Mucosa of stomach (tissue), 1 donor: Measurements from ENCODE around the gene SH3BP2.

ENCODE experiments used
- H3K27me3 ChIP-seq: one replicate; pipeline ENCODE4 v1.7.0; 2013; ENCODE audit warnings: mild to moderate bottlenecking, low read length; ENCODE audit not compliant: control insufficient read depth, insufficient read depth
- H3K36me3 ChIP-seq: one replicate; pipeline ENCODE4 v1.7.0; 2013; ENCODE audit warnings: low read length; ENCODE audit not compliant: control insufficient read depth, insufficient read depth
- H3K4me1 ChIP-seq: one replicate; pipeline ENCODE4 v1.7.0; 2013; ENCODE audit warnings: mild to moderate bottlenecking, low read length; ENCODE audit not compliant: control insufficient read depth, insufficient read depth
- H3K4me3 ChIP-seq: one replicate; pipeline ENCODE4 v1.7.0; 2013; ENCODE audit warnings: low read length
- H3K9ac ChIP-seq: one replicate; pipeline ENCODE4 v1.7.0; 2013; ENCODE audit warnings: mild to moderate bottlenecking, low read length, moderate library complexity
- H3K9me3 ChIP-seq: one replicate; pipeline ENCODE4 v1.7.0; 2013; ENCODE audit warnings: mild to moderate bottlenecking, low read length, moderate library complexity; ENCODE audit not compliant: control insufficient read depth
- donor health status: Pancreatic carcinoma.

Gene SH3BP2, protein sequence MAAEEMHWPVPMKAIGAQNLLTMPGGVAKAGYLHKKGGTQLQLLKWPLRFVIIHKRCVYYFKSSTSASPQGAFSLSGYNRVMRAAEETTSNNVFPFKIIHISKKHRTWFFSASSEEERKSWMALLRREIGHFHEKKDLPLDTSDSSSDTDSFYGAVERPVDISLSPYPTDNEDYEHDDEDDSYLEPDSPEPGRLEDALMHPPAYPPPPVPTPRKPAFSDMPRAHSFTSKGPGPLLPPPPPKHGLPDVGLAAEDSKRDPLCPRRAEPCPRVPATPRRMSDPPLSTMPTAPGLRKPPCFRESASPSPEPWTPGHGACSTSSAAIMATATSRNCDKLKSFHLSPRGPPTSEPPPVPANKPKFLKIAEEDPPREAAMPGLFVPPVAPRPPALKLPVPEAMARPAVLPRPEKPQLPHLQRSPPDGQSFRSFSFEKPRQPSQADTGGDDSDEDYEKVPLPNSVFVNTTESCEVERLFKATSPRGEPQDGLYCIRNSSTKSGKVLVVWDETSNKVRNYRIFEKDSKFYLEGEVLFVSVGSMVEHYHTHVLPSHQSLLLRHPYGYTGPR

DNA sequence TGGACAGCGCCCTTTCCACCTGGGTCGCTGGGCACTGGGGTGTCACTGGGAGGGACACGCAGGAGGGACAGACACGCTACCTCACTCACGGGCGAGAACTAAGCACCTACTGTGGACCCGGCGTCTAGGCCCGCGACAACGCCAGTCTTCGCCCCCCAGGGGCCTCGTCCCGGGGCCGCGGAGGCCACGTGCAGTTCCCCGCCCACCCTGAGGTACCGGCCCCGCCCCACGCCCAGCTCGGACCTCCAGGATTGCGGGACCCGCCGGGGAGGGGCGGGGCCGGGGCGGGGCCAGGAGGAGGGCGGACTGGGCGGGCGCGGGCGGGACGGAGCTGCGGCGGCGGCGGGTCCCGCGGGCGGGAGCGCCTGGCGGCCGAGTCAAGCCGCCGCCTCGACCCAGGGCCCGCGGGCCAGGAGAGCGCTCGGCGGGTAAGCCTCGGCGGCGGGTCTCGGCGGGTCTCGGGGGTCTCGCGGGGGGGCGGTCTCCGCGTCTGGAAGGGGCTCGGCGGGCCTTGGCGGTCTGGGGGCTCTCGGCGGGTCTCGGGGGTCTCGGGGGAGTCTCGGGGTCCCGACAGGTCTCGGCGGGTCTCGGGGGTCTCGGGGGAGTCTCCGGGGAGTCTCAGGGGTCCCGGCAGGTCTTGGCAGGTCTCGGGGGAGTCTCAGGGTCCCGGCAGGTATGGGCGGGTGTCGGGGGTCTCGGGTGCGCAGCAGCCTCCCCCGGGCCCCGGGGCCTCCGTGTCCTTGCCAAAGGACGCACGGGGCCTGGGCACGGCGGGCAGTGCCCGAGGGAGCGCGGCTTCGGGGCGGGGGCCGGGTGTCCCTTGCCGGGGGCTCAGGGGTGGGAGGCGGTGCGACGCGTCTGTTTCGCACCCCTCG, at the start of gene SH3BP2:
Gene SH3BP2, plus strand, starts transcription at position 375 of the 875 bp plus-strand sequence. CDS start 27,533 bp downstream, outside the sequence.
- H3K36me3 ChIP-seq, result no peaks in the 10 kb centered on the region
- no peaks in the 10 kb centered on the region for H3K9me3 ChIP-seq
- peak within 1 kb of the TSS; percentile 63 for H3K4me3 ChIP-seq
- no peaks in the 10 kb centered on the region for H3K27me3 ChIP-seq
- peak within 1 kb of the TSS; percentile 79 for H3K9ac ChIP-seq
- peaks cover 57% of the 10 kb centered on the region for H3K4me1 ChIP-seq

DNA sequence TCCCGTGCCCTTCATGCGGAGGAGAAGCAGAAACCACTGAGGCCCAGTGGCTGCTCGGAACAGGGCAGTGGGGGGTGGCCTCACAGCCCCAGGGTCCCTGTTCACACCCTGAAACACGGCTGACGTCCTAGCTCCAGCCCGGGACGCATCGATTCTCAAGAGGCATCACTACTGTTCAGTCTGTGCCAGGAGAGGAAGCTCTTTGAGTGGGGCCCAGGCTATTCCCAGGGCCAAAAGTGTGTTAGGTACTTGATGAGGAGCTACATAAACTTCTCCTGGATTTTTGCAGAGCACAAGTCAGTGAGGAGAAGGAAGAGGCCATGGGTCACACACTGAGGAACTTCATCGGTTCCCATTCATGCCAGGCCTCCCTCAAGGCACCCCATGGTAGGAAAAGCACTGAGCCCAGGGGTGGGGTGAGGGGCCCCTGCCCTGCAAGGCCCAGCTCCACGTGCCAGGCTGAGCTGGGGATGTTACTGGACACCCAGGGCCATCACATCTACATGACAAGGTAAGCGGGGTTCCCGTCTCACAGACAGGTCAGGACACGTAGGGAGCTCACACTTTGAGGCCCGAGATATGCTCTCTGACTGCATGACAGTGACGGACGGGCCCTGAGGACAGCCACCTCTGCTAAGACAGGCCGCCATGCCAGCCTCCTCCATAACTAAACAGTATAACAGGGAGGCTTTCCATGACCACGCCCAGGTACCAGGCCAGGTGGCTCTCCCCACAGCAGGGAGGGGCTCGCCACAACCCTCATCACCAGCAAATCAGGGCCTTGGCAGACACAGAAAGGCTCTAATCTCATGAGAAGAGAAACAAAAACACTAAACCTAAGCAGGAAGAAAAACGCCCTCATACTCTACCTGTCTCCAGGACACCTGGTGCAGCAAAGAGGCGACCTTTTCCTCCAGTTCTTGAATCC, 49.1 kb upstream of the SH3BP2 start:
- H3K4me3 ChIP-seq, result no peak overlapping the region
- H3K4me1 ChIP-seq, result peaks cover 23% of the 10 kb centered on the region
- no peak overlapping the region for H3K9ac ChIP-seq
- peaks cover 39% of the 10 kb centered on the region for H3K36me3 ChIP-seq
- H3K9me3 ChIP-seq, result no peaks in the 10 kb centered on the region
- no peaks in the 10 kb centered on the region for H3K27me3 ChIP-seq

DNA sequence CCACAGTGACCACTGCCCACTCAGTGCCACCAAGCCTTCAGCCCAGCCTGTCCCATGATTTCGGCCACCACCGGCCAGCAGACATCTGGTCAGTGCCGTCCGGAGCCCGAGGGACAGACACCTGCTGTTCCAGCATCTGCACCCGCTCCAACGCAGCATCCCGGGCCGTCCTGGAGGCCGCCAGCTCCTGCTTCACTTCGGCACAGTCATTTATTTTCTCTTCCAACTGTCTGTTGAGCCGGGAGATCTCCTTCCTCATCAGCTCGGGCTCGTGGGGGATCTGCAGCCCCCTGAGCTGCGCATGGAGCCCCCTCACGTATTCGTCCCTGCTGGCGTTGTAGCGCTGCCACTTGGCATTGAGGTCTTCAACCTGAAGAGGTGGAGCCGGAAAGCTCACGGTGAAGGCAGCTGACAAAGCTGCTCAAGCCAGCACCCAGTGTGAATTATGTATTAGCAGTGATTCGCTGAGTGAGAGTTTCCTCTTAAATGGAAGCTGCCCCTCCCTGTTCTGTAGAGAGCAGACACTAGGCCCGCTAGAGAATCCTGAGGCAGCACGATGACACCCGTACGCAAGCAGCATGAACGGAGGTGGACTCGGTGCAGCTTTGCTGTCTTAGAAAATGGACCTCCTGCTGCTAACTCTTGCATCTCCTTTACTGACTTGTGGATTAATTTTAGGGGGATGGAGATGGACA, 48.2 kb upstream of the SH3BP2 start:
- no peaks in the 10 kb centered on the region for H3K9me3 ChIP-seq
- peaks cover 39% of the 10 kb centered on the region for H3K36me3 ChIP-seq
- H3K4me1 ChIP-seq, result peaks cover 23% of the 10 kb centered on the region
- no peaks in the 10 kb centered on the region for H3K27me3 ChIP-seq
- no peak overlapping the region for H3K9ac ChIP-seq
- H3K4me3 ChIP-seq, result no peak overlapping the region

DNA sequence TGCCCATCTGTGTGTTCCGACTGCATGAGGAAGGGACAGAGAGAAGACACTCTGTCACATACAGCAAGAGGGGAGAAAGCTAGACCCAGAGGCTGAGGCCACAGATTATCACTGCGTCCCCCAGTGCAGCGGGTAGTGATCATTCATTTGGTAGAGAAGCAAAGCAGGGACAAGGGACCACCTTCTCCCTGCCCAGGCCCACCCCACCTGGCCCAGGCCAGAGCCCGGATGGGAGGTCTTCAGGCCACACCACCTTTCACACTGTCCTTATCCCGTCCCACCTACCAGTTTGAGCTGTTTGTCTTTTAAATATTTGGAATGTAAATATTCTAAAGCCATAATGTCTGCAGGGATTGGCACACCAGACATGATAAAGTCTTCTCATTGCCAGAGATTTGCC, 47.4 kb upstream of the SH3BP2 start:
- H3K36me3 ChIP-seq, result peaks cover 39% of the 10 kb centered on the region
- H3K9ac ChIP-seq, result no peak overlapping the region

DNA sequence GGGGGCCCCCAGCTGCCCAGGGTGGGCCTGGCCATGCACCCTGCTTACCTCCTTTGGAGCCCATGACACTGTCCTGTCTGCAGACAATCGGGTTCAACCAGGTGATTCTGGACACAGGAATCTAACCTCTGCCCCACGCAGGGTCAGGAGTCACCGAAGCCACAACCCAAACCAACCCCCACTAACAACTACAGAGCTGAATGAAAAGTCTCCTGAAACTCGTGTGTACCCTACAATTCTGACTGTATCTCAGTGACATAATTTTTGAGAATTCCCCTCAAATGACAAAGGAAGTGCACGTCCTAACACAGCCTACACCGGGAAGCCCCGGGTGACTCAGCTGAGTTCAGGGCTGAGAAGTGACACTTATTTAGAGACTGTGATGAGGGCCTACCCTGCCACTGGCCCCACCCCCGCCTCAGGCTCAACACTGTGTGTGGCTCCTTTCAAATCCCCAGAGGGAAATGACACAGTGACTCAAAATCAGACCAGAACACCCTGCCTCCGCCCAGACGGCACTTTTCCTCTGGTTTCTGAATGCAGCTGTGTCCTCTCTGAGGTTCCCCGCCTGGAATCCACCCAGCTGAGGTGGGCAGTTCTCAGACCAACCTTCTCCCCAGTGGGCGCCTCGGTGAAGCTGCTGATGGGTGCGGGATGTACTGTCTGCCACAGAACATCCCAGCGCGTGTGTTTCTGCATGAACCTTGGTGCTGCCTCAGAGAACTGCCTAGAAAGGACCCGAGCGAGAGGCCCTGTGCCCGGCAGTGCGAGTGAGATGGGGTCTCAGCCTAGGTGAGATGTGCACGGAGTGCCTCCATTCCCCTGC, 46.7 kb upstream of the SH3BP2 start:
- Histone ChIP-seq H3K4me1 (peaks cover 32% of the 10 kb centered on the region), H3K9ac (no peak overlapping the region), H3K27me3 (no peaks in the 10 kb centered on the region), H3K36me3 (peaks cover 39% of the 10 kb centered on the region), H3K9me3 (no peaks in the 10 kb centered on the region), H3K4me3 (no peak overlapping the region)

More for the DNA sequence above, 47.4 kb upstream of the SH3BP2 start:
- no peak overlapping the region for H3K4me3 ChIP-seq
- no peaks in the 10 kb centered on the region for H3K9me3 ChIP-seq
- no peaks in the 10 kb centered on the region for H3K27me3 ChIP-seq
- peaks cover 25% of the 10 kb centered on the region for H3K4me1 ChIP-seq

DNA sequence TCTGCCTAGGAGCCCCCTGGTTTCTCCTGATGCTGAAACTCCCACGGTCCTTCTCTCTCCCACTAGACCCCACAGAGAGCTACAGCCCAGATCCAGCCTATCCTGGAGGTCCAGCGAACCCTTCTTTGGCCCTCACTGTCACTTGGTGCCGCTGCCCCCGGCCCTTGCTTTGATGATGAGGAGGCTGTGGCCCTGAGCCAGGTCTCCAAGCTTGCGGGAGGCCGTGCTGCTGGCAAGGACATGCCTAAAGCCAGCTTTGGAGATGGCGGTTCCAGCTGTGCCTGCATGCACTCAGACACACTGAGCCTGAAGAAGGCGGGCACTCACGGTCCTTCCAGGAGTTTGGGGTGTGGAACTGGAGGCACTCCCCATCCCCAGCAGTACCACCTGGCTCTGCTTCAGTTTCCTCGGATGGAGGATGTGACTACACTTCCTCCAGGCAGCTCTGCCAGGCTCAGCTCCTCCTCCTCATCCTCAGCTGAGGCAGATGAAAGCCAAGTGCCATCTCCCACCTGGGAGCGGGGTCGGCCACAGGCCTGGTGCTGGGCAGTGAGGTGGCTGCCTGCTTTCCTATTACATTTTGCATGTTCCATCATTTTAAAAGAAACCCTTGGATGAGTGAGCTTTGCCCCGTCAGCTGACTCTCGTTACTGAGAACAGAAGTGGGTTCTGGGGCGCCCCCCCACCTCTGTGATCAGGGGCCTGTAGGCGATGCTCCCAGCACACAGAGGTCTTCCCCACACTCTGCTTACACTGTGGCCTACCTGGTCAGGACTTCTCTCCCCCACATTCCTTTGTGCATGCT, 45.8 kb upstream of the SH3BP2 start:
- no peaks in the 10 kb centered on the region for H3K9me3 ChIP-seq
- no peak overlapping the region for H3K4me3 ChIP-seq
- H3K36me3 ChIP-seq, result peaks cover 39% of the 10 kb centered on the region
- H3K9ac ChIP-seq, result no peak overlapping the region
- H3K27me3 ChIP-seq, result no peaks in the 10 kb centered on the region
- peaks cover 32% of the 10 kb centered on the region for H3K4me1 ChIP-seq

DNA sequence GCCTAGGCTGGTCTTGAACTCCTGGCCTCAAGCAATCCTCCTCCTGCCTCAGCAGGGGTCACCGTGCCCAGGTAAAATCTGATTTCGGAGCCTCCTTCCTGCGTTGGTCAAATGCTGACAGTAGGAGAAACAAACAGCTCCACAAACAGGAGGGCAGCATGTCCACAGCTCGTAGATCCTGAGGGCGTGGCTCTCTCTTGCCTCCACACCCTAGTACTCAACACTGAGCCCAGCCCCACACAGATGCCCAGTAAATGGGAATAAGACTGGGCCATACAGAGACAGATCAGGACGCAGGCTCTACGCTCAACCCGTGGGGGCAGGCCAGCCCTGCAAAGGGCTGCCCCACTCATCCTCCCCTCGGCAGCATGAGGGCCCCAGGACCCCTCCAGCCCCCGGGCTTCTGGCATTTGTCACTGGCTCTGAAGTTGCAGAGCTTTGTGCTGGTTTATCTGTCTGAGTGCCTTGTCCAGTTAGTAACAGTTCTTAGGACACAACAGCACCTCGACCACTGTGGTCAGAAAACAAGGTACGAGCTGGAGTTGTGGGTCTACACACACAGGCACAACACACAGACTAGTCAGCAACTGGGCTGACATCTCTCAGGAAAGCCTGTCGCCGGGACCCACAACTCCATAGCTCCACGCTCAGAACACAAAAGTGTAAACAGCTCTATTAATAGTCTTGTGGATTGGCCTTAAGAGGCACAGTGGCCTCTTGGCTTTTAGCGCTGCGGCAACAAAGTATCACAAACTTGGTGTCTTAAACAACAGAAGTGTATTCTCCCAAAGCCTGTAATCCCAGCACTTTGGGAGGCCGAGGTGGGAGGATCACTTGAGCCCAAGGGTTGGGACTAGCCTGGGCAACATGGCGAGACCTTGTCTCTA, 41.9 kb upstream of the SH3BP2 start:
- Histone ChIP-seq H3K4me1 (peaks cover 32% of the 10 kb centered on the region), H3K36me3 (peaks cover 17% of the 10 kb centered on the region), H3K9me3 (no peaks in the 10 kb centered on the region), H3K4me3 (no peak overlapping the region), H3K27me3 (no peaks in the 10 kb centered on the region), H3K9ac (no peak overlapping the region)

DNA sequence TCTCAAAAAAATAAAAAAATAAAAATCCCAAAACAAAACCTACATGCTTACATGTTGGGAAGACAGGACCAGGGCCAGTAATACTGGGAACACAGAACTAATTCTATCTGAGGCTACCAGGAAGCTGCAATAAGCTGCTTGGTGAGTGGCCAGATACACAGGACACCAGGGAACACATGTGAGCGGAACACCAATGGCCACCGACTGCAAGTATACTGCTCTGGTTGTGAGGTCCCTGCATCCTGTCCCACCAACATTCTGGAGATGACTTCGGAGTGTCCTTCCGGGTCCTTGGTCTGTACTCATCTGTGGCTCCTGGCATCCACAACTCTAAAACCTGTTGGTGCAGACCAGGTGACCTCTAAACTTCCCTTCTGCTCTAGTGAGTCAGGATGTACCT, 39.4 kb upstream of the SH3BP2 start:
- Histone ChIP-seq H3K4me3 (no peak overlapping the region), H3K27me3 (no peaks in the 10 kb centered on the region), H3K36me3 (no peaks in the 10 kb centered on the region), H3K4me1 (peaks cover 39% of the 10 kb centered on the region), H3K9me3 (no peaks in the 10 kb centered on the region), H3K9ac (no peak overlapping the region)
